ENCODE data around the gene TBX19. TPM values are rescaled to one million over a fixed set of nuclear protein-coding genes. Genes with fewer than 3 reads are reported as not detected.
A peak's percentile ranks its signal among the peaks of the same experiment; 100 is the strongest.

The TBX19 gene
- total and polyA plus RNA-seq, 10 of the 15 experiments (the other 5 are each of a cell fraction or from before 2014, with no cell fraction given), result 0.13 to 6.9 (median 1.2) TPM

DNA sequence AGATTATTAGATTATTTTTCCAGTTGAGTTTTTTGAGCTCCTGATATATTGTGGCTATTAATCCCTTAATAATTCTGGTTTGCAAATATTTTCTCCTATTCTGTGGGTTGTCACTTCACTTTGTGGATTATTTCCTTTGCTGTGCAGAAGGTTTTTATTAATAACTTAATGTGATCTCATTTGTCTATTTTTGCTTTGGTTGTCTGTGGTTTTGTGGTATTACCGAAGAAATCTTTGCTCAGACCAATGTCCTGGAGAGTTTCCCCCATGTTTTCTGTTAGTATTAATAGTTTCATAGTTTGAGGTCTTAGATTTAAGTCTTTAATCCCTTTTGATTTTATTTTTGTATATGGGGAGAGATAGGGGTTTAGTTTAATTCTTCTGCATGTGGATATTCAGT is 7.1 kb upstream of the TBX19 start (continued):
- no peak for TF ChIP-seq SPI1 (IDR thresholded peaks at IDR 0.05; ENCODE audit: borderline replicate concordance, insufficient read depth, low read depth, low read length)
- TF ChIP-seq, protein P1, sequence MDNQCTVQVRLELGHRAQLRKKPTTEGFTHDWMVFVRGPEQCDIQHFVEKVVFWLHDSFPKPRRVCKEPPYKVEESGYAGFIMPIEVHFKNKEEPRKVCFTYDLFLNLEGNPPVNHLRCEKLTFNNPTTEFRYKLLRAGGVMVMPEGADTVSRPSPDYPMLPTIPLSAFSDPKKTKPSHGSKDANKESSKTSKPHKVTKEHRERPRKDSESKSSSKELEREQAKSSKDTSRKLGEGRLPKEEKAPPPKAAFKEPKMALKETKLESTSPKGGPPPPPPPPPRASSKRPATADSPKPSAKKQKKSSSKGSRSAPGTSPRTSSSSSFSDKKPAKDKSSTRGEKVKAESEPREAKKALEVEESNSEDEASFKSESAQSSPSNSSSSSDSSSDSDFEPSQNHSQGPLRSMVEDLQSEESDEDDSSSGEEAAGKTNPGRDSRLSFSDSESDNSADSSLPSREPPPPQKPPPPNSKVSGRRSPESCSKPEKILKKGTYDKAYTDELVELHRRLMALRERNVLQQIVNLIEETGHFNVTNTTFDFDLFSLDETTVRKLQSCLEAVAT (IDR thresholded peaks at IDR 0.05), result no peak
- TF ChIP-seq TCF7 (IDR thresholded peaks at IDR 0.05; ENCODE audit: borderline replicate concordance), result no peak
- no peak for TF ChIP-seq MXI1 (IDR thresholded peaks at IDR 0.05; ENCODE audit: low read depth, low read length)
- TF ChIP-seq, protein P2, sequence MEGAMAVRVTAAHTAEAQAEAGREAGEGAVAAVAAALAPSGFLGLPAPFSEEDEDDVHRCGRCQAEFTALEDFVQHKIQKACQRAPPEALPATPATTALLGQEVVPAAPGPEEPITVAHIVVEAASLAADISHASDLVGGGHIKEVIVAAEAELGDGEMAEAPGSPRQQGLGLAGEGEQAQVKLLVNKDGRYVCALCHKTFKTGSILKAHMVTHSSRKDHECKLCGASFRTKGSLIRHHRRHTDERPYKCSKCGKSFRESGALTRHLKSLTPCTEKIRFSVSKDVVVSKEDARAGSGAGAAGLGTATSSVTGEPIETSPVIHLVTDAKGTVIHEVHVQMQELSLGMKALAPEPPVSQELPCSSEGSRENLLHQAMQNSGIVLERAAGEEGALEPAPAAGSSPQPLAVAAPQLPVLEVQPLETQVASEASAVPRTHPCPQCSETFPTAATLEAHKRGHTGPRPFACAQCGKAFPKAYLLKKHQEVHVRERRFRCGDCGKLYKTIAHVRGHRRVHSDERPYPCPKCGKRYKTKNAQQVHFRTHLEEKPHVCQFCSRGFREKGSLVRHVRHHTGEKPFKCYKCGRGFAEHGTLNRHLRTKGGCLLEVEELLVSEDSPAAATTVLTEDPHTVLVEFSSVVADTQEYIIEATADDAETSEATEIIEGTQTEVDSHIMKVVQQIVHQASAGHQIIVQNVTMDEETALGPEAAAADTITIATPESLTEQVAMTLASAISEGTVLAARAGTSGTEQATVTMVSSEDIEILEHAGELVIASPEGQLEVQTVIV (IDR thresholded peaks at IDR 0.05; ENCODE audit: borderline replicate concordance, partially characterized antibody), result no peak
- no peak for TF ChIP-seq NR2C2 (IDR thresholded peaks at IDR 0.05; ENCODE audit: borderline replicate concordance, control insufficient read depth, insufficient read length, low read depth)
- TF ChIP-seq KDM1A (IDR thresholded peaks at IDR 0.05; ENCODE audit: borderline replicate concordance), result no peak
- no peak for TF ChIP-seq STAT3 (IDR thresholded peaks at IDR 0.05; ENCODE audit: low read depth, low read length)
- TF ChIP-seq, protein P3, sequence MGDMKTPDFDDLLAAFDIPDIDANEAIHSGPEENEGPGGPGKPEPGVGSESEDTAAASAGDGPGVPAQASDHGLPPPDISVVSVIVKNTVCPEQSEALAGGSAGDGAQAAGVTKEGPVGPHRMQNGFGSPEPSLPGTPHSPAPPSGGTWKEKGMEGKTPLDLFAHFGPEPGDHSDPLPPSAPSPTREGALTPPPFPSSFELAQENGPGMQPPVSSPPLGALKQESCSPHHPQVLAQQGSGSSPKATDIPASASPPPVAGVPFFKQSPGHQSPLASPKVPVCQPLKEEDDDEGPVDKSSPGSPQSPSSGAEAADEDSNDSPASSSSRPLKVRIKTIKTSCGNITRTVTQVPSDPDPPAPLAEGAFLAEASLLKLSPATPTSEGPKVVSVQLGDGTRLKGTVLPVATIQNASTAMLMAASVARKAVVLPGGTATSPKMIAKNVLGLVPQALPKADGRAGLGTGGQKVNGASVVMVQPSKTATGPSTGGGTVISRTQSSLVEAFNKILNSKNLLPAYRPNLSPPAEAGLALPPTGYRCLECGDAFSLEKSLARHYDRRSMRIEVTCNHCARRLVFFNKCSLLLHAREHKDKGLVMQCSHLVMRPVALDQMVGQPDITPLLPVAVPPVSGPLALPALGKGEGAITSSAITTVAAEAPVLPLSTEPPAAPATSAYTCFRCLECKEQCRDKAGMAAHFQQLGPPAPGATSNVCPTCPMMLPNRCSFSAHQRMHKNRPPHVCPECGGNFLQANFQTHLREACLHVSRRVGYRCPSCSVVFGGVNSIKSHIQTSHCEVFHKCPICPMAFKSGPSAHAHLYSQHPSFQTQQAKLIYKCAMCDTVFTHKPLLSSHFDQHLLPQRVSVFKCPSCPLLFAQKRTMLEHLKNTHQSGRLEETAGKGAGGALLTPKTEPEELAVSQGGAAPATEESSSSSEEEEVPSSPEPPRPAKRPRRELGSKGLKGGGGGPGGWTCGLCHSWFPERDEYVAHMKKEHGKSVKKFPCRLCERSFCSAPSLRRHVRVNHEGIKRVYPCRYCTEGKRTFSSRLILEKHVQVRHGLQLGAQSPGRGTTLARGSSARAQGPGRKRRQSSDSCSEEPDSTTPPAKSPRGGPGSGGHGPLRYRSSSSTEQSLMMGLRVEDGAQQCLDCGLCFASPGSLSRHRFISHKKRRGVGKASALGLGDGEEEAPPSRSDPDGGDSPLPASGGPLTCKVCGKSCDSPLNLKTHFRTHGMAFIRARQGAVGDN (IDR thresholded peaks at IDR 0.05), result no peak
- TF ChIP-seq, protein P4, sequence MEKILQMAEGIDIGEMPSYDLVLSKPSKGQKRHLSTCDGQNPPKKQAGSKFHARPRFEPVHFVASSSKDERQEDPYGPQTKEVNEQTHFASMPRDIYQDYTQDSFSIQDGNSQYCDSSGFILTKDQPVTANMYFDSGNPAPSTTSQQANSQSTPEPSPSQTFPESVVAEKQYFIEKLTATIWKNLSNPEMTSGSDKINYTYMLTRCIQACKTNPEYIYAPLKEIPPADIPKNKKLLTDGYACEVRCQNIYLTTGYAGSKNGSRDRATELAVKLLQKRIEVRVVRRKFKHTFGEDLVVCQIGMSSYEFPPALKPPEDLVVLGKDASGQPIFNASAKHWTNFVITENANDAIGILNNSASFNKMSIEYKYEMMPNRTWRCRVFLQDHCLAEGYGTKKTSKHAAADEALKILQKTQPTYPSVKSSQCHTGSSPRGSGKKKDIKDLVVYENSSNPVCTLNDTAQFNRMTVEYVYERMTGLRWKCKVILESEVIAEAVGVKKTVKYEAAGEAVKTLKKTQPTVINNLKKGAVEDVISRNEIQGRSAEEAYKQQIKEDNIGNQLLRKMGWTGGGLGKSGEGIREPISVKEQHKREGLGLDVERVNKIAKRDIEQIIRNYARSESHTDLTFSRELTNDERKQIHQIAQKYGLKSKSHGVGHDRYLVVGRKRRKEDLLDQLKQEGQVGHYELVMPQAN (conservative IDR thresholded peaks at IDR 0.05), result no peak
- TF ChIP-seq, protein P5, sequence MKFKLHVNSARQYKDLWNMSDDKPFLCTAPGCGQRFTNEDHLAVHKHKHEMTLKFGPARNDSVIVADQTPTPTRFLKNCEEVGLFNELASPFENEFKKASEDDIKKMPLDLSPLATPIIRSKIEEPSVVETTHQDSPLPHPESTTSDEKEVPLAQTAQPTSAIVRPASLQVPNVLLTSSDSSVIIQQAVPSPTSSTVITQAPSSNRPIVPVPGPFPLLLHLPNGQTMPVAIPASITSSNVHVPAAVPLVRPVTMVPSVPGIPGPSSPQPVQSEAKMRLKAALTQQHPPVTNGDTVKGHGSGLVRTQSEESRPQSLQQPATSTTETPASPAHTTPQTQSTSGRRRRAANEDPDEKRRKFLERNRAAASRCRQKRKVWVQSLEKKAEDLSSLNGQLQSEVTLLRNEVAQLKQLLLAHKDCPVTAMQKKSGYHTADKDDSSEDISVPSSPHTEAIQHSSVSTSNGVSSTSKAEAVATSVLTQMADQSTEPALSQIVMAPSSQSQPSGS (IDR thresholded peaks at IDR 0.05; ENCODE audit: low read length), result peak; percentile 75
- TF ChIP-seq EED (IDR thresholded peaks at IDR 0.05; ENCODE audit: low read depth), result no peak
- TF ChIP-seq KLF5 (IDR thresholded peaks at IDR 0.05; ENCODE audit: partially characterized antibody), result no peak
